AG08396 (cell line): ENCODE data around the gene SLC25A22.
A peak's percentile ranks its signal among the peaks of the same experiment; 100 is the strongest.

Experiments
- DNase-seq: peaks from one replicate; pipeline ENCODE4 v3.0.0; 2012; ENCODE audit warnings: low spot score, mixed read lengths

SLC25A22 gene

GRCh38 chr11:798093-798713 is at the start of gene SLC25A22:
Gene SLC25A22, minus strand, starts transcription at chr11:798281. Its CDS starts 3,275 bp downstream, at chr11:795006.
- peak; percentile 96 for DNase-seq

- no peak for DNase-seq
These were observed 49.8 kb upstream of the SLC25A22 start for GRCh38 chr11:847876-848275.

GRCh38 chr11:846496-847098 is 48.5 kb upstream of the SLC25A22 start:
- DNase-seq, result peak; percentile 72

- DNase-seq, result no peak
These were observed 47.9 kb upstream of the SLC25A22 start for GRCh38 chr11:845872-846495.

GRCh38 chr11:844693-845644 is 46.9 kb upstream of the SLC25A22 start:
- DNase-seq, result peak; percentile 90

GRCh38 chr11:843818-844692 is 46.0 kb upstream of the SLC25A22 start:
- DNase-seq, result peak; percentile 93

- no peak for DNase-seq
These were observed 45.1 kb upstream of the SLC25A22 start for GRCh38 chr11:843086-843734.

GRCh38 chr11:842370-843002 is 44.4 kb upstream of the SLC25A22 start, which contains the start of the genes POLR2L and TSPAN4:
Gene POLR2L, minus strand, starts transcription at chr11:842529. Its CDS starts 21 bp downstream, at chr11:842508.
Gene TSPAN4, plus strand, starts transcription at chr11:842852. Its CDS starts 7,453 bp downstream, at chr11:850305.
- DNase-seq, result peak; percentile 92

- DNase-seq, result no peak
These were observed 43.9 kb upstream of the SLC25A22 start for GRCh38 chr11:841981-842369.

- no peak for DNase-seq
These were observed 42.0 kb upstream of the SLC25A22 start for GRCh38 chr11:839875-840617.

GRCh38 chr11:839280-839623 is 41.2 kb upstream of the SLC25A22 start:
- DNase-seq, result no peak

- DNase-seq, result no peak
These were observed 40.6 kb upstream of the SLC25A22 start for GRCh38 chr11:838441-839279.

- no peak for DNase-seq
These were observed 39.9 kb upstream of the SLC25A22 start for GRCh38 chr11:837990-838307.

GRCh38 chr11:837189-837989 is 39.3 kb upstream of the SLC25A22 start:
- no peak for DNase-seq

GRCh38 chr11:836700-837099 is 38.6 kb upstream of the SLC25A22 start:
- DNase-seq, result no peak

- DNase-seq, result no peak
These were observed 38.2 kb upstream of the SLC25A22 start for GRCh38 chr11:836274-836673.

GRCh38 chr11:834371-835316 is 36.6 kb upstream of the SLC25A22 start:
- peak; percentile 74 for DNase-seq
